Trophoblast cell (in vitro differentiated cells and primary cell): Measurements from ENCODE around the gene KLF16.

Experiments
- DNase-seq, 2 donors: peaks; one replicate each; pipeline ENCODE4 v3.0.0-alpha.2; 2016
- H2AFZ ChIP-seq: 2 replicates; pipeline ENCODE4 v1.6.1; 2013; ENCODE audit warnings: low read length, moderate library complexity, mild to moderate bottlenecking; ENCODE audit not compliant: insufficient read depth, poor library complexity
- H2AK5ac ChIP-seq: 2 replicates; pipeline ENCODE4 v1.6.1; 2013; ENCODE audit warnings: mild to moderate bottlenecking, low read length
- H2BK120ac ChIP-seq: 2 replicates; pipeline ENCODE4 v1.6.1; 2013; ENCODE audit warnings: low read length, mild to moderate bottlenecking, moderate library complexity; ENCODE audit not compliant: insufficient read depth, poor library complexity
- H2BK12ac ChIP-seq: 2 replicates; pipeline ENCODE4 v1.6.1; 2013; ENCODE audit warnings: mild to moderate bottlenecking, low read length, moderate library complexity
- H2BK5ac ChIP-seq: 2 replicates; pipeline ENCODE4 v1.6.1; 2013; ENCODE audit warnings: low read length, low read depth, moderate library complexity, mild to moderate bottlenecking; ENCODE audit not compliant: poor library complexity
- H3K14ac ChIP-seq: 2 replicates; pipeline ENCODE4 v1.6.1; 2013; ENCODE audit warnings: mild to moderate bottlenecking, low read length
- H3K18ac ChIP-seq: 2 replicates; pipeline ENCODE4 v1.6.1; 2013; ENCODE audit warnings: mild to moderate bottlenecking, low read length
- H3K23ac ChIP-seq: 2 replicates; pipeline ENCODE4 v1.6.1; 2013; ENCODE audit warnings: low read length
- H3K27ac ChIP-seq: 2 replicates; pipeline ENCODE4 v1.5.1; 2013; ENCODE audit warnings: low read depth, mild to moderate bottlenecking, inconsistent platforms, low read length, moderate library complexity
- H3K27me3 ChIP-seq: 2 replicates; pipeline ENCODE4 v1.6.1; 2013; ENCODE audit warnings: inconsistent platforms, mild to moderate bottlenecking, low read length, moderate library complexity; ENCODE audit not compliant: insufficient read depth
- H3K36me3 ChIP-seq, 2 experiments: 1 replicate in 1 of 2; 2 replicates in 1 of 2; pipeline ENCODE4 v1.6.1; 2013; ENCODE audit warnings: low read length in 2 of 2, mild to moderate bottlenecking in 2 of 2, moderate library complexity in 1 of 2; ENCODE audit not compliant: insufficient read depth in 2 of 2, control insufficient read depth in 1 of 2
- H3K4ac ChIP-seq: 2 replicates; pipeline ENCODE4 v1.6.1; 2013; ENCODE audit warnings: low read depth, mild to moderate bottlenecking, low read length, moderate library complexity
- H3K4me1 ChIP-seq, 2 experiments: 1 replicate in 1 of 2; 2 replicates in 1 of 2; pipeline ENCODE4 v1.6.1; 2013; ENCODE audit warnings: low read length in 2 of 2, mild to moderate bottlenecking in 2 of 2, moderate library complexity in 1 of 2; ENCODE audit not compliant: insufficient read depth in 2 of 2, control insufficient read depth in 1 of 2
- H3K4me2 ChIP-seq: 2 replicates; pipeline ENCODE4 v1.6.1; 2013; ENCODE audit warnings: inconsistent platforms, mild to moderate bottlenecking, low read length, moderate library complexity
- H3K4me3 ChIP-seq: 2 replicates; pipeline ENCODE4 v1.5.1; 2013; ENCODE audit warnings: mild to moderate bottlenecking, low read depth, low read length, inconsistent platforms
- H3K79me1 ChIP-seq: one replicate; pipeline ENCODE4 v1.6.1; 2013; ENCODE audit warnings: low read length
- H3K79me2 ChIP-seq: 2 replicates; pipeline ENCODE4 v1.6.1; 2013; ENCODE audit warnings: low read length, mild to moderate bottlenecking; ENCODE audit not compliant: control insufficient read depth, insufficient read depth, poor library complexity
- H3K9ac ChIP-seq: 2 replicates; pipeline ENCODE4 v1.6.1; 2013; ENCODE audit warnings: mild to moderate bottlenecking, low read length
- H3K9me3 ChIP-seq: 2 replicates; pipeline ENCODE4 v1.6.1; 2013; ENCODE audit warnings: low read depth, mild to moderate bottlenecking, control low read depth, inconsistent platforms, low read length; ENCODE audit not compliant: insufficient read depth
- H4K12ac ChIP-seq: 2 replicates; pipeline ENCODE4 v1.6.1; 2013; ENCODE audit warnings: low read depth, mild to moderate bottlenecking, low read length, moderate library complexity
- H4K8ac ChIP-seq: 2 replicates; pipeline ENCODE4 v1.6.1; 2013; ENCODE audit warnings: low read depth, mild to moderate bottlenecking, low read length, moderate library complexity
- H4K91ac ChIP-seq: one replicate; pipeline ENCODE4 v1.6.1; 2013; ENCODE audit warnings: low read depth, mild to moderate bottlenecking, low read length, moderate library complexity
- WGBS: extraction: QIAGEN DNeasy Blood & Tissue Kit; methylation state at CpG from one replicate; pipeline ENCODE4 v1.1.7; 2013; ENCODE audit warnings: missing lambda C conversion rate; ENCODE audit not compliant: insufficient read length, insufficient coverage; ENCODE audit errors: extremely low coverage; 5-methylcytosine and 5-hydroxymethylcytosine counted together

Gene KLF16

GRCh38 chr19:1849132-1849474, 14.3 kb downstream of the KLF16 start:
- Histone ChIP-seq H4K12ac (no peak overlapping the region), H3K14ac (no peak overlapping the region), H2AK5ac (no peak overlapping the region), H2AFZ (no peak overlapping the region), H3K9ac (no peak overlapping the region), H3K27ac (no peak overlapping the region), H4K8ac (no peak overlapping the region), H2BK120ac (no peak overlapping the region), H3K27me3 (no peaks in the 10 kb centered on the region), H3K18ac (no peak overlapping the region), H3K79me2 (peaks cover 12% of the 10 kb centered on the region), H3K4me3 (no peak overlapping the region), H3K9me3 (peaks cover 9% of the 10 kb centered on the region), H3K4ac (no peak overlapping the region), H3K36me3 (peaks cover 7 to 10% of the 10 kb centered on the region in 2 experiments), H4K91ac (no peak overlapping the region), H3K4me1 (peaks cover 7 to 9% of the 10 kb centered on the region in 2 experiments), H3K23ac (no peak overlapping the region), H2BK12ac (no peak overlapping the region), H3K4me2 (no peak overlapping the region), H3K79me1 (peaks cover 11% of the 10 kb centered on the region), H2BK5ac (no peak overlapping the region)
- DNase-seq: no peak
- no CpG with 5 or more reads among the region's 5 CpGs for WGBS

- Histone ChIP-seq H3K4me2 (peak within 1 kb of the TSS; percentile 74), H2AFZ (peak within 1 kb of the TSS; percentile 68), H3K79me1 (peaks cover 9% of the 10 kb centered on the region), H3K4me1 (peaks cover 7 to 8% of the 10 kb centered on the region in 2 experiments), H4K91ac (peak within 1 kb of the TSS; percentile 99), H3K27me3 (no peaks in the 10 kb centered on the region), H3K79me2 (peaks cover 12% of the 10 kb centered on the region), H3K36me3 (peaks cover 11 to 14% of the 10 kb centered on the region in 2 experiments), H2AK5ac (peak within 1 kb of the TSS; percentile 89), H2BK120ac (peak within 1 kb of the TSS; percentile 99), H3K23ac (no peak within 1 kb of the TSS), H3K4ac (peak within 1 kb of the TSS; percentile 97), H3K27ac (peak within 1 kb of the TSS; percentile 100), H4K12ac (peak within 1 kb of the TSS; percentile 97), H2BK12ac (peak within 1 kb of the TSS; percentile 15), H3K14ac (peak within 1 kb of the TSS; percentile 98), H3K18ac (peak within 1 kb of the TSS; percentile 98), H2BK5ac (peak within 1 kb of the TSS; percentile 99), H3K4me3 (peak within 1 kb of the TSS; percentile 96), H3K9me3 (peaks cover 9% of the 10 kb centered on the region), H3K9ac (peak within 1 kb of the TSS; percentile 98), H4K8ac (peak within 1 kb of the TSS; percentile 98)
- peak; percentile 98 to 100 for DNase-seq
- WGBS: no CpG with 5 or more reads among the region's 60 CpGs
Measured at GRCh38 chr19:1848399-1849131, 14.8 kb downstream of the KLF16 start, which contains the start of gene REXO1. TSS of gene REXO1 (minus strand) at chr19:1848483. CDS start at chr19:1848358, 125 bp downstream.

GRCh38 chr19:1847684-1848398, 15.5 kb downstream of the KLF16 start:
- peak in 1 of 2 donors; percentile 38 for DNase-seq
- peaks cover 7% of the 10 kb centered on the region in 2 experiments for H3K4me1 ChIP-seq

GRCh38 chr19:1847348-1847683, 16.1 kb downstream of the KLF16 start:
- Histone ChIP-seq H4K12ac (peak overlapping the region; percentile 13), H3K79me2 (peaks cover 14% of the 10 kb centered on the region), H3K27ac (no peak overlapping the region), H2BK12ac (no peak overlapping the region), H3K4me1 (peaks cover 7% of the 10 kb centered on the region in 2 experiments), H4K91ac (peak overlapping the region; percentile 99), H2BK120ac (peak overlapping the region; percentile 8), H2AK5ac (peak overlapping the region; percentile 89), H3K23ac (no peak overlapping the region), H3K9ac (peak overlapping the region; percentile 97), H3K4ac (peak overlapping the region; percentile 90), H3K4me2 (peak overlapping the region; percentile 74), H3K4me3 (peak overlapping the region; percentile 96), H3K18ac (no peak overlapping the region), H4K8ac (peak overlapping the region; percentile 98), H2BK5ac (no peak overlapping the region), H3K27me3 (no peaks in the 10 kb centered on the region), H3K9me3 (peaks cover 9% of the 10 kb centered on the region), H3K79me1 (peaks cover 8% of the 10 kb centered on the region), H3K36me3 (peaks cover 11 to 14% of the 10 kb centered on the region in 2 experiments), H3K14ac (no peak overlapping the region), H2AFZ (peak overlapping the region; percentile 37)
- no peak for DNase-seq
- WGBS: no CpG with 5 or more reads among the region's 12 CpGs

More at GRCh38 chr19:1847684-1848398, 15.5 kb downstream of the KLF16 start:
- Histone ChIP-seq H3K36me3 (peaks cover 11 to 14% of the 10 kb centered on the region in 2 experiments), H3K4me2 (peak overlapping the region; percentile 74), H2BK120ac (peak overlapping the region; percentile 8), H2AK5ac (peak overlapping the region; percentile 89), H2AFZ (peak overlapping the region; percentile 37), H4K8ac (peak overlapping the region; percentile 98), H3K14ac (peak overlapping the region; percentile 86), H3K79me1 (peaks cover 8% of the 10 kb centered on the region), H3K4me3 (peak overlapping the region; percentile 96), H3K27ac (peak overlapping the region; percentile 100), H3K9me3 (peaks cover 9% of the 10 kb centered on the region), H3K9ac (peak overlapping the region; percentile 97), H2BK12ac (peak overlapping the region; percentile 15), H3K4ac (peak overlapping the region; percentile 90), H3K27me3 (no peaks in the 10 kb centered on the region), H3K23ac (no peak overlapping the region), H2BK5ac (peak overlapping the region; percentile 99), H3K18ac (peak overlapping the region; percentile 91), H4K91ac (peak overlapping the region; percentile 99), H3K79me2 (peaks cover 12% of the 10 kb centered on the region), H4K12ac (peak overlapping the region; percentile 13)
- no CpG with 5 or more reads among the region's 72 CpGs for WGBS
